IMR-90 (cell line): ENCODE data around the gene RPTOR. TPM values are rescaled to one million over a fixed set of nuclear protein-coding genes. Genes with fewer than 3 reads are reported as not detected.

Experiments used
- ATAC-seq: fragments of 200-7000 bp; cut with Tn5 transposase; 2 replicates; pipeline ENCODE4 v1.9.1; 2020; ENCODE audit warnings: low read depth, mild to moderate bottlenecking, moderate library complexity
- BruUV-seq: library from RNA; stranded (reverse); fragments of 400-500 nt; replicated peaks from 2 replicates; lab custom pipeline; 2021; lab: Mats Ljungman, UMichigan
- CTCF ChIA-PET: fragments of 300-600 bp; formaldehyde crosslinking; extraction: SDS; loops from one replicate; lab custom pipeline; 2021; ENCODE audit warnings: antibody characterized with exemption; lab: Yijun Ruan, JAX
- POLR2A ChIA-PET: fragments of 300-600 bp; sonication (Branson Sonifier 250); formaldehyde crosslinking; loops from one replicate; lab custom pipeline; 2022; ENCODE audit warnings: antibody characterized with exemption; ENCODE audit not compliant: unreplicated experiment; lab: Charles Lee
- DNase-seq: peaks from one replicate; pipeline ENCODE4 v3.0.0; 2013
- H2AFZ ChIP-seq: replicated peaks from 2 replicates; pipeline ENCODE3; 2013; ENCODE audit warnings: low read length, mild to moderate bottlenecking; ENCODE audit not compliant: poor library complexity
- H2AK5ac ChIP-seq: 2 replicates; pipeline ENCODE4 v1.6.1; 2013; ENCODE audit warnings: low read depth, low read length, inconsistent platforms
- H2AK9ac ChIP-seq: replicated peaks from 2 replicates; pipeline ENCODE3; 2013; ENCODE audit warnings: mild to moderate bottlenecking, low read depth, low read length, moderate library complexity; ENCODE audit not compliant: poor library complexity
- H2BK120ac ChIP-seq: 2 replicates; pipeline ENCODE4 v1.6.1; 2013; ENCODE audit warnings: low read depth, low read length, inconsistent platforms
- H2BK15ac ChIP-seq: 3 replicates; pipeline ENCODE4 v1.6.1; 2013; ENCODE audit warnings: low read depth, low read length, inconsistent platforms
- H2BK20ac ChIP-seq: 2 replicates; pipeline ENCODE4 v1.6.1; 2013; ENCODE audit warnings: low read depth, mild to moderate bottlenecking, inconsistent platforms, low read length, moderate library complexity
- H2BK5ac ChIP-seq: 2 replicates; pipeline ENCODE4 v1.6.1; 2013; ENCODE audit warnings: mild to moderate bottlenecking, low read depth, low read length, inconsistent platforms; ENCODE audit not compliant: poor library complexity, severe bottlenecking
- H3K14ac ChIP-seq: replicated peaks from 2 replicates; pipeline ENCODE4 v1.6.1; 2013; ENCODE audit warnings: low read depth, low read length, inconsistent platforms
- H3K18ac ChIP-seq: 2 replicates; pipeline ENCODE4 v1.6.1; 2013; ENCODE audit warnings: low read depth, low read length, control low read depth
- H3K23ac ChIP-seq: 2 replicates; pipeline ENCODE4 v1.6.1; 2013; ENCODE audit warnings: low read depth, low read length, inconsistent platforms
- H3K27ac ChIP-seq: 2 replicates; pipeline ENCODE4 v1.5.1; 2013; ENCODE audit warnings: mild to moderate bottlenecking, control low read depth, low read length; ENCODE audit not compliant: insufficient read depth
- H3K27me3 ChIP-seq: 2 replicates; pipeline ENCODE4 v1.6.1; 2013; ENCODE audit warnings: low read length; ENCODE audit not compliant: control insufficient read depth, insufficient read depth
- H3K36me3 ChIP-seq: 2 replicates; pipeline ENCODE4 v1.6.1; 2013; ENCODE audit warnings: low read length, mixed read lengths; ENCODE audit not compliant: control insufficient read depth, insufficient read depth
- H3K4ac ChIP-seq: 2 replicates; pipeline ENCODE4 v1.6.1; 2013; ENCODE audit warnings: low read depth, low read length, inconsistent platforms
- H3K4me1 ChIP-seq: 2 replicates; pipeline ENCODE4 v1.6.1; 2013; ENCODE audit warnings: low read length, mixed read lengths; ENCODE audit not compliant: control insufficient read depth, insufficient read depth
- H3K4me2 ChIP-seq: 2 replicates; pipeline ENCODE4 v1.6.1; 2013; ENCODE audit warnings: low read depth, mild to moderate bottlenecking, control low read depth, low read length, moderate library complexity
- H3K4me3 ChIP-seq: 2 replicates; pipeline ENCODE4 v1.5.1; 2013; ENCODE audit warnings: low read depth, mild to moderate bottlenecking, control low read depth, low read length, moderate library complexity; ENCODE audit not compliant: insufficient read depth
- H3K56ac ChIP-seq: 2 replicates; pipeline ENCODE4 v1.6.1; 2013; ENCODE audit warnings: low read length, inconsistent platforms; ENCODE audit not compliant: insufficient read depth; ENCODE audit errors: extremely low read depth
- H3K79me1 ChIP-seq, 2 experiments: 2 replicates each; pipeline ENCODE4 v1.6.1; 2013; ENCODE audit warnings: low read length in 2 of 2, inconsistent platforms in 1 of 2, low read depth in 1 of 2
- H3K9ac ChIP-seq: 2 replicates; pipeline ENCODE4 v1.6.1; 2013; ENCODE audit warnings: low read depth, low read length, control low read depth
- H3K9me1 ChIP-seq: 2 replicates; pipeline ENCODE4 v1.6.1; 2013; ENCODE audit warnings: low read length, inconsistent platforms; ENCODE audit not compliant: insufficient read depth
- H3K9me3 ChIP-seq: 2 replicates; pipeline ENCODE4 v1.6.1; 2013; ENCODE audit warnings: low read length; ENCODE audit not compliant: control insufficient read depth, insufficient read depth
- H4K20me1 ChIP-seq: 2 replicates; pipeline ENCODE4 v1.6.1; 2013; ENCODE audit warnings: low read length, inconsistent platforms; ENCODE audit not compliant: insufficient read depth
- H4K5ac ChIP-seq: 2 replicates; pipeline ENCODE4 v1.6.1; 2013; ENCODE audit warnings: mild to moderate bottlenecking, low read depth, low read length, control low read depth
- H4K8ac ChIP-seq, 2 experiments: 2 replicates each; pipeline ENCODE4 v1.6.1; 2013; ENCODE audit warnings: low read depth in 2 of 2, low read length in 2 of 2, control low read depth in 1 of 2, inconsistent platforms in 1 of 2
- H4K91ac ChIP-seq: 2 replicates; pipeline ENCODE4 v1.6.1; 2013; ENCODE audit warnings: low read depth, low read length, inconsistent platforms; ENCODE audit not compliant: insufficient read depth
- BHLHE40 ChIP-seq: fragments of 150-350 bp; IDR thresholded peaks from 2 replicates; pipeline ENCODE4 v1.6.1; 2016; ENCODE audit warnings: mild to moderate bottlenecking, low read depth, low read length
- CEBPB ChIP-seq: IDR thresholded peaks from 2 replicates; pipeline ENCODE4 v1.6.1; 2012; ENCODE audit warnings: low read depth, low read length, improper control_type of control experiment
- CTCF ChIP-seq: conservative IDR thresholded peaks from 2 replicates; pipeline ENCODE4 v1.5.1; 2012; ENCODE audit warnings: mild to moderate bottlenecking, low read depth, low read length, improper control_type of control experiment
- ELK1 ChIP-seq: fragments of 150-350 bp; IDR thresholded peaks from 2 replicates; pipeline ENCODE4 v1.6.1; 2016; ENCODE audit warnings: low read depth, mild to moderate bottlenecking, low read length, moderate library complexity, borderline replicate concordance
- MAFK ChIP-seq: IDR thresholded peaks from 2 replicates; pipeline ENCODE4 v1.6.1; 2012; ENCODE audit warnings: low read depth, low read length, improper control_type of control experiment
- POLR2A ChIP-seq: IDR thresholded peaks from 2 replicates; pipeline ENCODE4 v1.6.1; 2012; ENCODE audit warnings: mild to moderate bottlenecking, low read depth, low read length
- RCOR1 ChIP-seq: IDR thresholded peaks from 2 replicates; pipeline ENCODE4 v1.6.1; 2012; ENCODE audit warnings: mild to moderate bottlenecking, low read length, improper control_type of control experiment; ENCODE audit not compliant: insufficient replicate concordance
- RFX5 ChIP-seq: IDR thresholded peaks from 2 replicates; pipeline ENCODE4 v1.8.0; 2012; ENCODE audit warnings: low read depth, mild to moderate bottlenecking, low read length, moderate library complexity
- WGBS, 2 experiments: methylation state at CpG; one replicate each; pipeline versions ENCODE4 v1.1.5 to v1.1.7; 2013; ENCODE audit warnings: missing lambda C conversion rate in 2 of 2; ENCODE audit not compliant: insufficient read length in 1 of 2; ENCODE audit errors: extremely low coverage in 2 of 2; 5-methylcytosine and 5-hydroxymethylcytosine counted together
- dilution Hi-C: fragments of 300-500 bp; cut with HindIII; formaldehyde crosslinking; loops from one replicate; pipeline ENCODE4 v1.14.3; 2018; ENCODE audit warnings: low sequenced_read_pairs; ENCODE audit not compliant: unreplicated experiment
- in situ Hi-C: fragments of 300-500 bp; cut with MboI; formaldehyde crosslinking; loops from 3 replicates; pipeline ENCODE4 v1.14.3; 2019; ENCODE audit warnings: low sequenced_read_pairs, inconsistent platforms, mixed read lengths
- intact Hi-C: fragments of 100-400 bp; cut with micrococcal nuclease; formaldehyde crosslinking; loops from 2 replicates; pipeline ENCODE4 v1.10.0; 2022
- polyA plus RNA-seq, 3 experiments: library from polyadenylated mRNA; depleted of rRNA; stranded (reverse); fragments of >200 nt; gene quantifications; 2 replicates each; pipeline ENCODE4 v1.2.3, GENCODE V29; 2012; ENCODE audit warnings: low replicate concordance in 1 of 3
- total RNA-seq: library from RNA; depleted of rRNA; stranded (reverse); fragments of >200 nt; gene quantifications from 2 replicates; pipeline ENCODE4 v1.2.3, GENCODE V29; 2012

Gene RPTOR
- total and polyA plus RNA-seq, 2 of the 4 experiments (the other 2 are of a cell fraction), result 10.8 to 14.7 TPM

DNA sequence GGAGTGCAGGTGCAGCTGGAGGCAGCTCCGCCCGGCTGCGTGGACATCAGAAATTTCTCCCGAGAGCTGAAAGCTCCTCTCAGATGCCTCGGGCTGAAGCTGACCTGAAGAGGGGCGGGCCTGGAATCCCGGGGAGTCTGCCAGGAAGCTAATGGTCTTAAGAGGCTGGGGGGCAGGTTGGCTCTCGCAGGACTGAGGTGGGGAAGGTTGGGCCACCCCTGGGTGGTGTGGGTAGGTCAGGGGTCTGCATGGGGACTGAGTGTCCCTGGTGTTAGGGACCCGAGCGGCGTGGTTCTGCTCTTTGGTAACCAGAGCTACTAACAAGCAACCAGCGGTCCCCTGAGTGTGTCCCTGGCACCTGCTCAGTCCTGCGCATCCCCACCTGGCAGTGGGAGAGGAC is 450.5 kb downstream of the RPTOR start:
- ATAC-seq, result no peak
- Histone ChIP-seq H3K9me3 (no peaks in the 10 kb centered on the region), H2AFZ (no peak overlapping the region), H2BK5ac (no peak overlapping the region), H2AK9ac (no peak overlapping the region), H4K20me1 (no peaks in the 10 kb centered on the region; the same call in 1 of the 2 replicates), H3K79me1 (peaks cover 14 to 26% of the 10 kb centered on the region in 2 experiments; a peak in 3 of 4 replicates), H3K27me3 (no peaks in the 10 kb centered on the region), H3K23ac (no peak overlapping the region), H3K14ac (no peak overlapping the region), H4K5ac (no peak overlapping the region), H3K36me3 (peaks cover 49% of the 10 kb centered on the region), H3K18ac (no peak overlapping the region), H3K9ac (no peak overlapping the region), H2AK5ac (no peak overlapping the region), H3K56ac (no peak overlapping the region), H2BK120ac (no peak overlapping the region), H2BK20ac (no peak overlapping the region), H3K4me2 (no peak overlapping the region), H3K4me3 (no peak overlapping the region), H4K8ac (no peak overlapping the region), H3K4ac (no peak overlapping the region), H3K27ac (no peak overlapping the region), H4K91ac (no peak overlapping the region), H3K9me1 (no peaks in the 10 kb centered on the region), H3K4me1 (peaks cover 3% of the 10 kb centered on the region), H2BK15ac (no peak overlapping the region)
- in situ Hi-C loops, result no loop called here
- intact Hi-C loops, result no loop called here
- DNase-seq, result no peak
- dilution Hi-C loops, result no loop called here
- ChIA-PET POLR2A (no interaction called here), CTCF (no interaction called here)
- TF ChIP-seq POLR2A, result no peak
- TF ChIP-seq BHLHE40, result no peak
- no peak for TF ChIP-seq RCOR1
- TF ChIP-seq MAFK, result no peak
- TF ChIP-seq CTCF, result no peak
- TF ChIP-seq CEBPB, result no peak
- no peak for TF ChIP-seq RFX5
- TF ChIP-seq ELK1, result no peak
- BruUV-seq, result no TSS peak
- WGBS, 2 experiments, result 100% methylated on average over 5 of the region's 13 CpGs; no CpG with 5 or more reads in 1 of the 2 experiments
